ENCODE measurements around the gene LRP1B.

LRP1B gene

DNA sequence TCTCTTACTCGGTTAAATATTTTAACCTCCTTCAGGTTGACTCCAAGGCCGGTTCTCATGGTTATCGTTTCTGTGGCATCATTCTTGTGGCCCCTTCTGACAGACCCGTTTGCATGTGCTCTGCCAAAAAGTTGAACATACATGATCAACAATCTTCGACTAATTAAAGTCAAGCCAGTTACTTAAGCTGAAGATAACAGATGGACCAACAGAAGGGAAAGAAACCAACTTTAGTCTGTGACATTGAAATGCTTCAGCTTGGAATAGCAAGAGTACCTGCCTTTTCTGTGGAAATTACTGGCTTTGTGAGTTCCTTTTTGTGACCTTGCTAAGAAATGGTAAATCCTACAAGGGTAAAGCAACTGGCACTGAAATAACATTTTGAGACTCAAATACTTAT, 1429.1 kb downstream of the LRP1B start:
- DNase-seq: no peak
- Histone ChIP-seq H3K4me3 (ENCODE audit: low read depth in 1 of 2, low read length in 2 of 2) (no peak overlapping the region), H2AFZ (ENCODE audit: low read depth, low read length) (no peak overlapping the region; the same call in 1 of the 2 replicates)

DNA sequence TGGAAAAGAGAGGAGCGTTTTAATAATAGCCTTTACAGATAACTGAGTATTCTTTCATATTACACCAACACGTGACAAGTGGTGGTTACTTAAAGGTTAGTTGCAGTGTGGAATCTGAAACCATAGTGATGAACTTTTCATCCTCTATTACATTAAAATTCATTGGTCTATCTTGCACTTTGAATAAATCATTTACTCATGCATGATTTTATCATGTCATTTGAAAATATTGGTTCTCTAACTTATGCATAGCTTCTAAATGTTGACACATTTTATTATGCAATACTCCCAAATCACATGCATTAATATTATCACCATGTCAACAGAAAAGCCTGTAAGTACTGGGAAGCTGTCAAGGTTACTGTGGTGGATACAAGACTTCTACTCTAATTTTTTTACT, 1432.2 kb downstream of the LRP1B start:
- Histone ChIP-seq H3K9ac (ENCODE audit: low read depth, low read length) (no peak overlapping the region), H3K4me1 (ENCODE audit: insufficient read depth, low read length) (no peaks in the 10 kb centered on the region), H3K36me3 (ENCODE audit: insufficient read depth, low read length) (no peaks in the 10 kb centered on the region), H2AFZ (ENCODE audit: low read depth, low read length) (no peak overlapping the region), H4K20me1 (ENCODE audit: insufficient read depth, low read length) (no peaks in the 10 kb centered on the region), H3K79me2 (ENCODE audit: insufficient read depth, low read length) (no peaks in the 10 kb centered on the region), H3K4me3 (ENCODE audit: low read depth in 1 of 2, low read length in 2 of 2) (no peak overlapping the region), H3K27ac (ENCODE audit: low read length) (no peak overlapping the region), H3K4me2 (ENCODE audit: insufficient read depth, low read length) (no peak overlapping the region), H3K9me3 (ENCODE audit: insufficient read depth, low read length, severe bottlenecking) (no peaks in the 10 kb centered on the region), H3K27me3 (ENCODE audit: insufficient read depth, low read length, poor library complexity) (no peaks in the 10 kb centered on the region)
- ATAC-seq (ENCODE audit: insufficient read depth, low read depth) (no peak), DNase-seq (no peak)
- no peak for TF ChIP-seq EZH2 (IDR thresholded peaks at IDR 0.05; ENCODE audit: borderline replicate concordance, low read depth, low read length, severe bottlenecking)
- TF ChIP-seq, protein P1, sequence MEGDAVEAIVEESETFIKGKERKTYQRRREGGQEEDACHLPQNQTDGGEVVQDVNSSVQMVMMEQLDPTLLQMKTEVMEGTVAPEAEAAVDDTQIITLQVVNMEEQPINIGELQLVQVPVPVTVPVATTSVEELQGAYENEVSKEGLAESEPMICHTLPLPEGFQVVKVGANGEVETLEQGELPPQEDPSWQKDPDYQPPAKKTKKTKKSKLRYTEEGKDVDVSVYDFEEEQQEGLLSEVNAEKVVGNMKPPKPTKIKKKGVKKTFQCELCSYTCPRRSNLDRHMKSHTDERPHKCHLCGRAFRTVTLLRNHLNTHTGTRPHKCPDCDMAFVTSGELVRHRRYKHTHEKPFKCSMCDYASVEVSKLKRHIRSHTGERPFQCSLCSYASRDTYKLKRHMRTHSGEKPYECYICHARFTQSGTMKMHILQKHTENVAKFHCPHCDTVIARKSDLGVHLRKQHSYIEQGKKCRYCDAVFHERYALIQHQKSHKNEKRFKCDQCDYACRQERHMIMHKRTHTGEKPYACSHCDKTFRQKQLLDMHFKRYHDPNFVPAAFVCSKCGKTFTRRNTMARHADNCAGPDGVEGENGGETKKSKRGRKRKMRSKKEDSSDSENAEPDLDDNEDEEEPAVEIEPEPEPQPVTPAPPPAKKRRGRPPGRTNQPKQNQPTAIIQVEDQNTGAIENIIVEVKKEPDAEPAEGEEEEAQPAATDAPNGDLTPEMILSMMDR (IDR thresholded peaks at IDR 0.05; ENCODE audit: borderline replicate concordance, extremely low read depth, low read length, poor library complexity, severe bottlenecking): no peak

More for the DNA sequence above, 1429.1 kb downstream of the LRP1B start:
- Histone ChIP-seq H3K9ac (ENCODE audit: low read depth, low read length) (no peak overlapping the region), H3K27me3 (ENCODE audit: insufficient read depth, low read length, poor library complexity) (no peaks in the 10 kb centered on the region), H3K27ac (ENCODE audit: low read length) (no peak overlapping the region), H4K20me1 (ENCODE audit: insufficient read depth, low read length) (no peaks in the 10 kb centered on the region), H3K9me3 (ENCODE audit: insufficient read depth, low read length, severe bottlenecking) (no peaks in the 10 kb centered on the region), H3K79me2 (ENCODE audit: insufficient read depth, low read length) (no peaks in the 10 kb centered on the region), H3K36me3 (ENCODE audit: insufficient read depth, low read length) (no peaks in the 10 kb centered on the region), H3K4me1 (ENCODE audit: insufficient read depth, low read length) (no peaks in the 10 kb centered on the region), H3K4me2 (ENCODE audit: insufficient read depth, low read length) (no peak overlapping the region)
- no peak for TF ChIP-seq EZH2 (IDR thresholded peaks at IDR 0.05; ENCODE audit: borderline replicate concordance, low read depth, low read length, severe bottlenecking)
- TF ChIP-seq, protein P1 (IDR thresholded peaks at IDR 0.05; ENCODE audit: borderline replicate concordance, extremely low read depth, low read length, poor library complexity, severe bottlenecking): no peak
- no peak for ATAC-seq (ENCODE audit: insufficient read depth, low read depth)

DNA sequence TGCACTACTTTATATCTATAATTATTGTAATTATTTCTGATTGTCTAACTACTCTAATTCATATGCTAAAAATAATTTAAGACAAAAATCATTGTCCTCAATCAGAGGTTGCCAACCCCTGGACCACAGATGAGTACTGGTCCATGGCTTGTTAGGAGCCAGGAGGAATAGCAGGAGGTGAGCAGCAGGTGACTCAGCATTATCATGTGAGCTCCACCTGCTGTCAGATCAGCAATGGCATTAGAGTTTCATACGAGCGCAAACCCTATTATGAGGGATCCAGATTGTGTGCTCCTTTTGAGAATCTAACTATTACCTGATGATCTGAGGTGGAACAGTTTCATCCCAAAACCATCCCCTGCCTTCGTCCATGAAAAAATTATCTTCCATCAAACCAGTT, 1434.4 kb downstream of the LRP1B start:
- Histone ChIP-seq H4K20me1 (ENCODE audit: insufficient read depth, low read length) (no peaks in the 10 kb centered on the region), H3K27ac (ENCODE audit: low read length) (no peak overlapping the region), H3K36me3 (ENCODE audit: insufficient read depth, low read length) (no peaks in the 10 kb centered on the region), H3K79me2 (ENCODE audit: insufficient read depth, low read length) (no peaks in the 10 kb centered on the region), H3K9me3 (ENCODE audit: insufficient read depth, low read length, severe bottlenecking) (no peaks in the 10 kb centered on the region), H3K4me1 (ENCODE audit: insufficient read depth, low read length) (no peaks in the 10 kb centered on the region), H3K9ac (ENCODE audit: low read depth, low read length) (no peak overlapping the region), H3K4me2 (ENCODE audit: insufficient read depth, low read length) (no peak overlapping the region), H3K27me3 (ENCODE audit: insufficient read depth, low read length, poor library complexity) (no peaks in the 10 kb centered on the region), H2AFZ (ENCODE audit: low read depth, low read length) (no peak overlapping the region), H3K4me3 (ENCODE audit: low read depth in 1 of 2, low read length in 2 of 2) (no peak overlapping the region)
- TF ChIP-seq, protein P1 (IDR thresholded peaks at IDR 0.05; ENCODE audit: borderline replicate concordance, extremely low read depth, low read length, poor library complexity, severe bottlenecking): peak; percentile 10
- no peak for TF ChIP-seq EZH2 (IDR thresholded peaks at IDR 0.05; ENCODE audit: borderline replicate concordance, low read depth, low read length, severe bottlenecking)
- DNase-seq: no peak
- ATAC-seq (ENCODE audit: insufficient read depth, low read depth): no peak

DNA sequence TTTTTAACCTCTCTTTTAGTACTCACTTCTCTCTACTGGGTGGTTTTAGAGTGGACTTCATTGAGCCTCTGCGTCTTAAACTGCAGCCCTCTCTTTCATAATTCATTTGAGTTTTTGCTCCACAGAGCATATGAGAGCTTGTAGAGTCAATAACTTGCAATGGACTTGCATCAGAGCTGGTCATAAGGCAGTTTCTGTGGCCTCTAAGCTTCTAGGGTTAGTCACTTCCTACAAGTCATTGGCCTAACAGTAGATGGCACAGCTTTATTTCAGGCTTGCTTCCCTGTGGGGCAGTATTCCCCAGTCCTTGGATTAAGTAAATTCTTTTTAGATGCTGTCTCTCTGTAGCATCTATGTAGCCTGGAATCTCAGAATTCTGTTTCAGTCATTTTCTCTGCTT, 1435.7 kb downstream of the LRP1B start:
- H3K4me2 ChIP-seq (ENCODE audit: insufficient read depth, low read length): no peak overlapping the region
- H3K9ac ChIP-seq (ENCODE audit: low read depth, low read length): no peak overlapping the region
- no peaks in the 10 kb centered on the region for H4K20me1 ChIP-seq (ENCODE audit: insufficient read depth, low read length)
- DNase-seq (no peak), ATAC-seq (ENCODE audit: insufficient read depth, low read depth) (no peak)
- H3K4me3 ChIP-seq (ENCODE audit: low read depth in 1 of 2, low read length in 2 of 2): no peak overlapping the region
- H3K79me2 ChIP-seq (ENCODE audit: insufficient read depth, low read length): no peaks in the 10 kb centered on the region
- TF ChIP-seq, protein P1 (IDR thresholded peaks at IDR 0.05; ENCODE audit: borderline replicate concordance, extremely low read depth, low read length, poor library complexity, severe bottlenecking): no peak
- no peak for TF ChIP-seq EZH2 (IDR thresholded peaks at IDR 0.05; ENCODE audit: borderline replicate concordance, low read depth, low read length, severe bottlenecking)
- peak overlapping the region; percentile 31; the same call in 1 of the 2 replicates for H2AFZ ChIP-seq (ENCODE audit: low read depth, low read length)
- no peaks in the 10 kb centered on the region for H3K27me3 ChIP-seq (ENCODE audit: insufficient read depth, low read length, poor library complexity)
- no peaks in the 10 kb centered on the region for H3K9me3 ChIP-seq (ENCODE audit: insufficient read depth, low read length, severe bottlenecking)
- no peak overlapping the region for H3K27ac ChIP-seq (ENCODE audit: low read length)
- H3K4me1 ChIP-seq (ENCODE audit: insufficient read depth, low read length): no peaks in the 10 kb centered on the region
- no peaks in the 10 kb centered on the region for H3K36me3 ChIP-seq (ENCODE audit: insufficient read depth, low read length)

All from DND-41 (cell line).